OCI-LY7 (cell line): ENCODE measurements around the gene OTUD4. TPM values are rescaled to one million over a fixed set of nuclear protein-coding genes. Genes with fewer than 3 reads are reported as not detected.

Experiments
- BruUV-seq: library from RNA; stranded (reverse); fragments of 400-500 nt; replicated peaks from 2 replicates; lab custom pipeline; 2021; lab: Mats Ljungman, UMichigan
- CTCF ChIA-PET: fragments of 300-600 bp; sonication (Branson Sonifier 250); formaldehyde crosslinking; loops from one replicate; lab custom pipeline; 2022; ENCODE audit warnings: antibody characterized with exemption; ENCODE audit not compliant: unreplicated experiment; lab: Charles Lee
- POLR2A ChIA-PET: fragments of 300-600 bp; sonication (Branson Sonifier 250); formaldehyde crosslinking; loops from one replicate; lab custom pipeline; 2022; ENCODE audit warnings: antibody characterized with exemption; lab: Charles Lee
- DNase-seq: peaks from one replicate; pipeline ENCODE4 v3.0.0-alpha.2; 2015; ENCODE audit warnings: low spot score
- H2AFZ ChIP-seq: fragments of 200-600 bp; sonication (generic), shearing (Covaris generic); 2 replicates; pipeline ENCODE4 v1.6.1; 2014; ENCODE audit warnings: mild to moderate bottlenecking, antibody characterized with exemption, low read length, moderate library complexity
- H3K27ac ChIP-seq: fragments of 200-600 bp; sonication (generic); 2 replicates; pipeline ENCODE4 v1.5.1; 2014; ENCODE audit warnings: mixed run types, low read depth, mild to moderate bottlenecking, moderate library complexity, low read length, inconsistent platforms; ENCODE audit not compliant: poor library complexity, severe bottlenecking
- H3K36me3 ChIP-seq: fragments of 200-600 bp; sonication (generic); 2 replicates; pipeline ENCODE4 v1.6.1; 2014; ENCODE audit warnings: mild to moderate bottlenecking, antibody characterized with exemption, low read length, moderate library complexity, mixed read lengths; ENCODE audit not compliant: insufficient read depth
- H3K4me1 ChIP-seq: fragments of 200-600 bp; sonication (generic); 2 replicates; pipeline ENCODE4 v1.5.1; 2014; ENCODE audit warnings: mild to moderate bottlenecking, low read length; ENCODE audit not compliant: insufficient read depth, poor library complexity, severe bottlenecking
- H3K4me2 ChIP-seq: fragments of 200-600 bp; sonication (generic); 2 replicates; pipeline ENCODE4 v1.6.1; 2014; ENCODE audit warnings: mild to moderate bottlenecking, low read length
- H3K4me3 ChIP-seq: fragments of 200-600 bp; sonication (generic); 2 replicates; pipeline ENCODE4 v1.5.1; 2014; ENCODE audit warnings: mild to moderate bottlenecking, low read depth, low read length; ENCODE audit not compliant: poor library complexity, severe bottlenecking
- H3K79me2 ChIP-seq: fragments of 200-600 bp; sonication (generic); 2 replicates; pipeline ENCODE4 v1.6.1; 2016; ENCODE audit warnings: low read depth, mild to moderate bottlenecking, low read length, moderate library complexity, mixed read lengths; ENCODE audit not compliant: insufficient read depth
- H3K9me2 ChIP-seq: fragments of 200-600 bp; sonication (generic); 2 replicates; pipeline ENCODE4 v1.6.1; 2016; ENCODE audit warnings: mild to moderate bottlenecking, low read length, mixed read lengths; ENCODE audit not compliant: insufficient read depth
- H3K9me3 ChIP-seq: fragments of 200-600 bp; sonication (generic); 2 replicates; pipeline ENCODE4 v1.6.1; 2014; ENCODE audit warnings: mild to moderate bottlenecking, mixed run types, low read length, mixed read lengths
- H4K20me1 ChIP-seq: fragments of 200-600 bp; sonication (generic); 2 replicates; pipeline ENCODE4 v1.6.1; 2014; ENCODE audit warnings: mild to moderate bottlenecking, antibody characterized with exemption, low read length, moderate library complexity, mixed read lengths; ENCODE audit not compliant: insufficient read depth
- CTCF ChIP-seq: fragments of 200-600 bp; sonication (generic); conservative IDR thresholded peaks from 2 replicates; pipeline ENCODE4 v1.5.1; 2014; ENCODE audit warnings: mild to moderate bottlenecking, antibody characterized with exemption, low read length, moderate library complexity, mixed read lengths
- EZH2phosphoT487 ChIP-seq: fragments of 200-600 bp; sonication (generic); IDR thresholded peaks from 2 replicates; pipeline ENCODE4 v1.6.1; 2018; ENCODE audit warnings: low read depth, borderline replicate concordance, mild to moderate bottlenecking, mixed run types, antibody characterized with exemption, low read length, moderate library complexity, mixed read lengths
- intact Hi-C: fragments of 100-400 bp; cut with micrococcal nuclease; formaldehyde crosslinking; loops from one replicate; pipeline ENCODE4 v1.10.0; 2022; ENCODE audit not compliant: unreplicated experiment
- total RNA-seq, 2 experiments: library from RNA; depleted of rRNA in 1 of 2; stranded (reverse); fragments of >200 nt in 1 of 2; shearing (Covaris generic) in 1 of 2; gene quantifications; 2 replicates each; pipeline ENCODE4 v1.2.3, GENCODE V29; 2014 to 2022

OTUD4 gene
- total RNA-seq, 2 experiments from 2014 or later = 23.4 to 54.9 TPM

GRCh38 chr4:145098675-145099037 is 81.7 kb downstream of the OTUD4 start:
- CTCF ChIA-PET = interaction anchor here (0.6 to 0.9 kb wide), 2 partner anchors 24 to 391 kb away, joined by 3 to 5 read pairs; no protein-coding TSS in a partner anchor
- Histone ChIP-seq H3K4me1 (peaks cover 57% of the 10 kb centered on the region), H3K27ac (peak overlapping the region; percentile 80)

GRCh38 chr4:145097821-145098674 is 82.3 kb downstream of the OTUD4 start, which contains the start of the genes ABCE1 and ANAPC10:
Gene ABCE1, plus strand, starts transcription at chr4:145098311. Its CDS starts 6,102 bp downstream, at chr4:145104413.
Gene ANAPC10, minus strand, starts transcription at chr4:145098196. Its CDS starts 2,097 bp downstream, at chr4:145096099.
- Histone ChIP-seq H3K9me2 (no peaks in the 10 kb centered on the region), H3K27ac (peak within 1 kb of the TSS; percentile 80), H3K9me3 (peaks cover 9% of the 10 kb centered on the region; the same call in 1 of the 2 replicates), H3K4me3 (peak within 1 kb of the TSS; percentile 79), H3K4me2 (peak within 1 kb of the TSS; percentile 92), H4K20me1 (peaks cover 36% of the 10 kb centered on the region; the same call in 1 of the 2 replicates), H3K79me2 (peaks cover 96% of the 10 kb centered on the region), H3K4me1 (peaks cover 52% of the 10 kb centered on the region), H2AFZ (peak within 1 kb of the TSS; percentile 78), H3K36me3 (peaks cover 61% of the 10 kb centered on the region)
- intact Hi-C loops = loop anchor here (2.0 to 5.0 kb wide), 3 partner anchors 81 to 521 kb away; partner anchors contain the start of genes MMAA and SMAD1
- ChIA-PET POLR2A (interaction anchor here (0.6 to 2.4 kb wide), 9 partner anchors 13 to 1585 kb away, joined by 3 to 11 read pairs (median 4); no protein-coding TSS in a partner anchor), CTCF (interaction anchor here (0.6 to 0.9 kb wide), 4 partner anchors 25 to 1650 kb away, joined by 3 to 5 read pairs (median 4); no protein-coding TSS in a partner anchor)
- no peak for TF ChIP-seq EZH2phosphoT487
- peak; percentile 50 for TF ChIP-seq CTCF
- peak; percentile 99 for DNase-seq
- BruUV-seq = TSS peak; percentile 84

More at GRCh38 chr4:145098675-145099037, 81.7 kb downstream of the OTUD4 start:
- POLR2A ChIA-PET = interaction anchor here (0.6 to 2.4 kb wide), 7 partner anchors 13 to 1586 kb away, joined by 3 to 11 read pairs (median 4); no protein-coding TSS in a partner anchor
- Histone ChIP-seq H3K4me3 (peak overlapping the region; percentile 79), H3K36me3 (peaks cover 61% of the 10 kb centered on the region), H3K9me2 (no peaks in the 10 kb centered on the region), H2AFZ (peak overlapping the region; percentile 78; the same call in 1 of the 2 replicates), H3K9me3 (peaks cover 4% of the 10 kb centered on the region; the same call in 1 of the 2 replicates), H3K4me2 (peak overlapping the region; percentile 79), H4K20me1 (peaks cover 41% of the 10 kb centered on the region), H3K79me2 (peaks cover 96% of the 10 kb centered on the region)
- no peak for DNase-seq
- intact Hi-C loops = loop anchor here (2.0 to 5.0 kb wide), 3 partner anchors 80 to 520 kb away; partner anchors contain the start of genes MMAA and SMAD1
- TF ChIP-seq CTCF (0 out of 2 replicates have a peak, but pooled peaks have one; percentile 11), EZH2phosphoT487 (no peak)
- BruUV-seq = no TSS peak
